ENCODE results near the gene PADI3. TPM values are rescaled to one million over a fixed set of nuclear protein-coding genes. Genes with fewer than 3 reads are reported as not detected.
"Not testable (repeated sequence)": the region's sequence is repeated elsewhere in the genome, so short reads cannot be mapped to it uniquely, and the experiment has no call there.

The PADI3 gene
- total RNA-seq, 4 donors from 2014 or later = 0.23 to 2.1 TPM; not detected in 2

- H3K4me3 ChIP-seq (ENCODE audit: low read depth, poor library complexity, severe bottlenecking) = no peak overlapping the region
- intact Hi-C loops (cut with DNase I; ENCODE audit: low total_unique reads) = no loop called here
- DNase-seq (ENCODE audit: low spot score in 2 of 2) = peak in 1 of 2 donors; percentile 80
- 41 to 46% methylated on average over 7 of the region's 7 CpGs for WGBS, 2 donors
- no peak for TF ChIP-seq POLR2A (IDR thresholded peaks at IDR 0.05)
- TF ChIP-seq, protein P1, sequence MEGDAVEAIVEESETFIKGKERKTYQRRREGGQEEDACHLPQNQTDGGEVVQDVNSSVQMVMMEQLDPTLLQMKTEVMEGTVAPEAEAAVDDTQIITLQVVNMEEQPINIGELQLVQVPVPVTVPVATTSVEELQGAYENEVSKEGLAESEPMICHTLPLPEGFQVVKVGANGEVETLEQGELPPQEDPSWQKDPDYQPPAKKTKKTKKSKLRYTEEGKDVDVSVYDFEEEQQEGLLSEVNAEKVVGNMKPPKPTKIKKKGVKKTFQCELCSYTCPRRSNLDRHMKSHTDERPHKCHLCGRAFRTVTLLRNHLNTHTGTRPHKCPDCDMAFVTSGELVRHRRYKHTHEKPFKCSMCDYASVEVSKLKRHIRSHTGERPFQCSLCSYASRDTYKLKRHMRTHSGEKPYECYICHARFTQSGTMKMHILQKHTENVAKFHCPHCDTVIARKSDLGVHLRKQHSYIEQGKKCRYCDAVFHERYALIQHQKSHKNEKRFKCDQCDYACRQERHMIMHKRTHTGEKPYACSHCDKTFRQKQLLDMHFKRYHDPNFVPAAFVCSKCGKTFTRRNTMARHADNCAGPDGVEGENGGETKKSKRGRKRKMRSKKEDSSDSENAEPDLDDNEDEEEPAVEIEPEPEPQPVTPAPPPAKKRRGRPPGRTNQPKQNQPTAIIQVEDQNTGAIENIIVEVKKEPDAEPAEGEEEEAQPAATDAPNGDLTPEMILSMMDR (IDR thresholded peaks at IDR 0.05) = no peak
These were observed 66.7 kb downstream of the PADI3 start for GRCh38 chr1:17315542-17316130.

GRCh38 chr1:17316704-17317103 lies 67.8 kb downstream of the PADI3 start:
- WGBS, 2 donors = 83 to 86% methylated on average over 9 of the region's 9 CpGs
- no peak overlapping the region for H3K4me3 ChIP-seq (ENCODE audit: low read depth, poor library complexity, severe bottlenecking)
- intact Hi-C loops (cut with DNase I; ENCODE audit: low total_unique reads) = no loop called here
- no peak for TF ChIP-seq POLR2A (IDR thresholded peaks at IDR 0.05)
- TF ChIP-seq, protein P1 (IDR thresholded peaks at IDR 0.05) = no peak
- DNase-seq (ENCODE audit: low spot score in 2 of 2) = peak in 1 of 2 donors; percentile 20

DNA sequence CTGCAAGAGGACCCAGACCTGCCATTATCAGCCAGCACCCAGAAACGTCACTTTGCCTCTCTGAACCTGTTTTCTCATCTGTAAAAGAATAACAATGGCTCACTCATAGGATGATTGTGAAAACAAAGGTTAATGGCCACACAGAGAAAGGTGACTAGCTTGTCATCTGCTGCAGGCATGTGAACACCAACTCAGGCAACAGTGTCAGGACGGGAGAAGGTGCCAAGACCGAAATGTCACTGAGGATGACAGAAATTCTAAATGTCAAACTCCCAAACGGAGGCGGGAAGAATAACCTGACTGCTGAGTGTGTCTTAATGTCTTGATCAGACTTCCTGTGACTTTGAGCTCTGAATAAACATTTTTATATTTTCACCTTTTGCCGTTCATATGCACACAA lies 69.4 kb downstream of the PADI3 start:
- intact Hi-C loops (cut with DNase I; ENCODE audit: low total_unique reads) = no loop called here
- WGBS, 2 donors = 57 to 64% methylated on average over 6 of the region's 6 CpGs
- DNase-seq (ENCODE audit: low spot score in 2 of 2) = no peak
- H3K4me3 ChIP-seq (ENCODE audit: low read depth, poor library complexity, severe bottlenecking) = no peak overlapping the region
- TF ChIP-seq, protein P1 (IDR thresholded peaks at IDR 0.05) = no peak
- TF ChIP-seq POLR2A (IDR thresholded peaks at IDR 0.05) = no peak

DNA sequence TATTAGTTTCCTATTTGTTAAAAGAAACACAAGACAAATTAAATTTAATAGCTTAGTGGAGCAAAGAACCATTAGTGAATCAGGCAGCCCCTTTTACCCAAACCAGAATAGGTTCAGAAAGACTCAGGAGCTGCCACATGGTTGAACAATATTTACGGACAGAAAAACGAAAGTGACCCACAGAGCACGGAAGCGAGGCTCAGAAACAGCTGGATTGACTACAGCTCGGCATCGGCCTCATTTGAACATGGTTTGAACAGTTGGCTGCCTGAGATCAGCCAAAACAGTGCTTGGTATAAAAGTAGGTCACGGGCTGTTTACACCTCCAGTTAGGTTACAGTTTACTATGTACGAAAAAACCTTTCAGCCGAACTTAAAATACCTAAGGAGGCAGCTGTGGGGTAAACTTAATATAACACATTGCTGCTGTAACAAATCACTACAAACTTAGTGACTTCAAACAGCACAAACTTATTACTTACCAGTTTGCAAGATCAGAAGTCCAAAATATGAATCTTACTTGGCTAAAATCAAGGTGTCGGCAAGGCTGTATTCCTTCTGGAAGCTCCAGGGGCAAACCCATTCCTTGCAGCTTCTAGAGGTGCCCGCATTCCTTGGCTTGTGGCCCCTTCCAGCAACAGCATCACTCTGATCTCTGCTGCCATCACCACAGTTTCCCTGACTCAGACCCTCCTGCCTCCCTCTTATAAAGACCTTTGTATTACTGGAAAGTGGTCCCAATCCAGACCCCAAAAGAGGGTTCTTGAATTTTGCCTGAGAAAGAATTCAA lies 70.9 kb downstream of the PADI3 start:
- TF ChIP-seq POLR2A (IDR thresholded peaks at IDR 0.05) = no peak
- TF ChIP-seq, protein P1 (IDR thresholded peaks at IDR 0.05) = no peak
- 93 to 94% methylated on average over 11 of the region's 11 CpGs for WGBS, 2 donors
- no peak for DNase-seq (ENCODE audit: low spot score in 2 of 2)
- no peak overlapping the region for H3K4me3 ChIP-seq (ENCODE audit: low read depth, poor library complexity, severe bottlenecking)
- intact Hi-C loops (cut with DNase I; ENCODE audit: low total_unique reads) = no loop called here

- intact Hi-C loops (cut with DNase I; ENCODE audit: low total_unique reads); DNase-seq (ENCODE audit: low spot score in 2 of 2); H3K4me3 ChIP-seq (ENCODE audit: low read depth, poor library complexity, severe bottlenecking): not testable (repeated sequence)
- 87 to 89% methylated on average over 6 of the region's 6 CpGs for WGBS, 2 donors
These were observed 73.0 kb downstream of the PADI3 start for GRCh38 chr1:17321857-17322390.

GRCh38 chr1:17328855-17329254 lies 80.0 kb downstream of the PADI3 start:
- intact Hi-C loops (cut with DNase I; ENCODE audit: low total_unique reads) = no loop called here
- no peak for DNase-seq (ENCODE audit: low spot score in 2 of 2)
- no peak overlapping the region for H3K4me3 ChIP-seq (ENCODE audit: low read depth, poor library complexity, severe bottlenecking)
- WGBS, 2 donors = 75 to 86% methylated on average over 5 of the region's 5 CpGs
- TF ChIP-seq, protein P1 (IDR thresholded peaks at IDR 0.05) = no peak
- no peak for TF ChIP-seq POLR2A (IDR thresholded peaks at IDR 0.05)
